H9 (cell line): ENCODE results near the gene SEMA3F. TPM values are rescaled to one million over a fixed set of nuclear protein-coding genes. Genes with fewer than 3 reads are reported as not detected.

Experiments used
- DNase-seq: peaks from one replicate; pipeline ENCODE4 v3.0.0-alpha.2; 2017
- H2AFZ ChIP-seq: one replicate; pipeline ENCODE4 v1.6.1; 2013; ENCODE audit warnings: mild to moderate bottlenecking, low read length, control low read depth, moderate library complexity
- H2AK5ac ChIP-seq: 2 replicates; pipeline ENCODE4 v1.6.1; 2013; ENCODE audit warnings: low read length, control low read depth, mixed read lengths; ENCODE audit not compliant: insufficient read length
- H2BK120ac ChIP-seq: one replicate; pipeline ENCODE4 v1.6.1; 2013; ENCODE audit warnings: low read depth, mild to moderate bottlenecking, low read length, control low read depth, inconsistent platforms; ENCODE audit not compliant: poor library complexity, severe bottlenecking
- H2BK12ac ChIP-seq: 2 replicates; pipeline ENCODE4 v1.6.1; 2013; ENCODE audit warnings: low read length, control low read depth, mixed read lengths, low read depth; ENCODE audit not compliant: insufficient read length
- H2BK15ac ChIP-seq: 2 replicates; pipeline ENCODE4 v1.6.1; 2013; ENCODE audit warnings: low read depth, low read length, control low read depth
- H2BK20ac ChIP-seq: one replicate; pipeline ENCODE4 v1.6.1; 2013; ENCODE audit warnings: low read depth, mild to moderate bottlenecking, low read length, control low read depth, inconsistent platforms; ENCODE audit not compliant: poor library complexity, severe bottlenecking
- H2BK5ac ChIP-seq: 2 replicates; pipeline ENCODE4 v1.6.1; 2013; ENCODE audit warnings: low read length, control low read depth, mixed read lengths; ENCODE audit not compliant: insufficient read length
- H3K14ac ChIP-seq: 2 replicates; pipeline ENCODE4 v1.6.1; 2013; ENCODE audit warnings: low read length, control low read depth; ENCODE audit not compliant: insufficient read depth
- H3K18ac ChIP-seq: 2 replicates; pipeline ENCODE4 v1.6.1; 2013; ENCODE audit warnings: low read depth, mild to moderate bottlenecking, mixed read lengths, low read length, control low read depth; ENCODE audit not compliant: insufficient read length
- H3K23ac ChIP-seq: 2 replicates; pipeline ENCODE4 v1.6.1; 2013; ENCODE audit warnings: low read length, control low read depth, mixed read lengths, low read depth; ENCODE audit not compliant: insufficient read length
- H3K23me2 ChIP-seq: 2 replicates; pipeline ENCODE4 v1.6.1; 2013; ENCODE audit warnings: low read depth, mild to moderate bottlenecking, mixed read lengths, low read length, control low read depth; ENCODE audit not compliant: insufficient read length, poor library complexity, severe bottlenecking
- H3K27ac ChIP-seq: 2 replicates; pipeline ENCODE4 v1.5.1; 2013; ENCODE audit warnings: low read length, control low read depth, mixed read lengths, low read depth; ENCODE audit not compliant: insufficient read length
- H3K27me3 ChIP-seq: 2 replicates; pipeline ENCODE4 v1.6.1; 2013; ENCODE audit warnings: low read length, control low read depth, inconsistent platforms; ENCODE audit not compliant: insufficient read depth
- H3K4ac ChIP-seq: 2 replicates; pipeline ENCODE4 v1.6.1; 2013; ENCODE audit warnings: low read depth, mild to moderate bottlenecking, control low read depth, inconsistent platforms, low read length, moderate library complexity
- H3K4me1 ChIP-seq: 2 replicates; pipeline ENCODE4 v1.6.1; 2013; ENCODE audit warnings: low read length, control low read depth, inconsistent platforms; ENCODE audit not compliant: insufficient read depth
- H3K4me2 ChIP-seq: 2 replicates; pipeline ENCODE4 v1.6.1; 2013; ENCODE audit warnings: low read length, control low read depth, mixed read lengths; ENCODE audit not compliant: insufficient read length, insufficient read depth
- H3K56ac ChIP-seq: 2 replicates; pipeline ENCODE4 v1.6.1; 2013; ENCODE audit warnings: low read depth, mild to moderate bottlenecking, mixed read lengths, low read length, control low read depth; ENCODE audit not compliant: insufficient read length
- H3K79me1 ChIP-seq: 2 replicates; pipeline ENCODE4 v1.6.1; 2013; ENCODE audit warnings: low read depth, mild to moderate bottlenecking, moderate library complexity, low read length, control low read depth, inconsistent platforms; ENCODE audit not compliant: insufficient read depth, poor library complexity, severe bottlenecking
- H3K79me2 ChIP-seq: 2 replicates; pipeline ENCODE4 v1.6.1; 2013; ENCODE audit warnings: low read length, control low read depth, inconsistent platforms; ENCODE audit not compliant: insufficient read depth
- H3K9ac ChIP-seq: 2 replicates; pipeline ENCODE4 v1.6.1; 2013; ENCODE audit warnings: low read length, control low read depth, mixed read lengths; ENCODE audit not compliant: insufficient read length; ENCODE audit errors: extremely low read depth
- H3K9me3 ChIP-seq: one replicate; pipeline ENCODE4 v1.6.1; 2013; ENCODE audit warnings: low read depth, low read length, inconsistent platforms; ENCODE audit not compliant: control insufficient read depth
- H3T11ph ChIP-seq: one replicate; pipeline ENCODE4 v1.6.1; 2013; ENCODE audit warnings: mild to moderate bottlenecking, low read length, control low read depth, inconsistent platforms
- H4K20me1 ChIP-seq: one replicate; pipeline ENCODE4 v1.6.1; 2013; ENCODE audit not compliant: control insufficient read depth, insufficient read length, insufficient read depth
- H4K5ac ChIP-seq: 2 replicates; pipeline ENCODE4 v1.6.1; 2013; ENCODE audit warnings: low read depth, mild to moderate bottlenecking, mixed read lengths, low read length, control low read depth; ENCODE audit not compliant: insufficient read length
- H4K8ac ChIP-seq: replicated peaks from 2 replicates; pipeline ENCODE4 v1.6.1; 2013; ENCODE audit warnings: low read length, control low read depth, mixed read lengths, low read depth; ENCODE audit not compliant: insufficient read length
- H4K91ac ChIP-seq: 2 replicates; pipeline ENCODE4 v1.6.1; 2013; ENCODE audit warnings: low read depth, mild to moderate bottlenecking, moderate library complexity, mixed read lengths, low read length, control low read depth; ENCODE audit not compliant: insufficient read length
- H3K27ac Mint-ChIP-seq, 3 experiments: 2 replicates in 2 of 3; 3 replicates in 1 of 3; pipeline ENCODE4 v1.8.0; 2020 to 2021; ENCODE audit warnings: mixed read lengths in 3 of 3, mild to moderate bottlenecking in 1 of 3, moderate library complexity in 1 of 3
- H3K27me3 Mint-ChIP-seq: 2 replicates; pipeline ENCODE4 v1.8.0; 2021; ENCODE audit warnings: low read depth, mild to moderate bottlenecking, moderate library complexity, mixed read lengths
- H3K36me3 Mint-ChIP-seq, 3 experiments: 2 replicates in 2 of 3; 3 replicates in 1 of 3; pipeline ENCODE4 v1.8.0; 2020 to 2021; ENCODE audit warnings: low read depth in 3 of 3, mixed read lengths in 3 of 3; ENCODE audit not compliant: insufficient read depth in 1 of 3
- H3K4me1 Mint-ChIP-seq, 2 experiments: 2 replicates each; pipeline ENCODE4 v1.8.0; 2020; ENCODE audit warnings: mixed read lengths in 2 of 2
- H3K4me3 Mint-ChIP-seq, 2 experiments: 2 replicates in 1 of 2; 3 replicates in 1 of 2; pipeline ENCODE4 v1.8.0; 2020 to 2021; ENCODE audit warnings: mild to moderate bottlenecking in 2 of 2, mixed read lengths in 2 of 2, moderate library complexity in 1 of 2
- H3K9me3 Mint-ChIP-seq, 2 experiments: 2 replicates in 1 of 2; 3 replicates in 1 of 2; pipeline ENCODE4 v1.8.0; 2020; ENCODE audit warnings: mild to moderate bottlenecking in 2 of 2, mixed read lengths in 2 of 2, moderate library complexity in 1 of 2
- WGBS: extraction: QIAGEN DNeasy Blood & Tissue Kit; methylation state at CpG from one replicate; pipeline ENCODE4 v1.1.7; 2013; ENCODE audit warnings: missing lambda C conversion rate, low lambda C conversion rate, mixed read lengths; ENCODE audit not compliant: insufficient read length; ENCODE audit errors: extremely low coverage; 5-methylcytosine and 5-hydroxymethylcytosine counted together
- total RNA-seq: library from RNA; stranded (reverse); gene quantifications from 2 replicates; pipeline ENCODE4 v1.2.1, GENCODE V29; 2021
- TF ChIP-seq, protein P1 (sequence below): fragments of 200-600 bp; sonication (generic); conservative IDR thresholded peaks from 3 replicates; pipeline ENCODE4 v1.8.0; 2021; ENCODE audit warnings: antibody characterized with exemption, mild to moderate bottlenecking

The SEMA3F gene
- total RNA-seq, 1 experiment from 2014 or later, result 14.3 TPM

DNA sequence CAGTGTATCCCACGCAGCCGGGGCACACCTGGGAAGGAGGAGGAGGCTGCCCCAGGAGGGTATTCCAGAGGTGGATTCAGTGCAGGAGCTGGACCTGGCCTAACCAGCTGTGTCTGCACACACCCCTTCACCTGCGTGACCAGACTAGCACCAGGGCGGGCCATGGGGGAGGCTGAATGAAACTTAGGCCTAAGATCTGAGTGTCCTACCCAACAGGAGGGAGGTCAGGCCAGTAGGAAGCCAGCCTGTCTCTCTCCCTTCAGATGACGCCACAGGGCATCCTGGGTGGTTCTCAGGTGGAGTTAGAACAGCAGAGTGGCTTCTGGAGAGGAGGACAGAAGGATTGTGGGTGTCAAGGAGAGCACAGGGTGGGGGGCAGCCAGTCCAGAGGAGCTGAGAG lies 3.4 kb upstream of the SEMA3F start:
- Mint-ChIP-seq H3K4me1 (peaks cover 42 to 55% of the 10 kb centered on the region in 2 experiments), H3K4me3 (no peak overlapping the region), H3K36me3 (peaks cover 0 to 2% (median 0%) of the 10 kb centered on the region in 3 experiments; a peak in 1 of 7 replicates), H3K27ac (no peak overlapping the region), H3K27me3 (peaks cover 31% of the 10 kb centered on the region), H3K9me3 (no peaks in the 10 kb centered on the region)
- Histone ChIP-seq H3K56ac (no peak overlapping the region), H2BK20ac (no peak overlapping the region), H4K5ac (no peak overlapping the region), H3K27me3 (peaks cover 7% of the 10 kb centered on the region; the same call in 1 of the 2 replicates), H4K20me1 (no peaks in the 10 kb centered on the region), H3K4ac (no peak overlapping the region), H3K18ac (peak overlapping the region; percentile 13), H2BK15ac (no peak overlapping the region), H2AFZ (no peak overlapping the region), H2BK12ac (no peak overlapping the region), H3K9me3 (no peaks in the 10 kb centered on the region), H3K4me1 (peaks cover 3% of the 10 kb centered on the region), H2BK120ac (no peak overlapping the region), H3K23me2 (peaks cover 8% of the 10 kb centered on the region), H3K14ac (no peak overlapping the region), H2AK5ac (no peak overlapping the region), H3T11ph (no peak overlapping the region), H2BK5ac (no peak overlapping the region), H3K4me2 (no peak overlapping the region), H3K9ac (no peak overlapping the region), H3K27ac (no peak overlapping the region), H3K79me2 (no peaks in the 10 kb centered on the region), H4K8ac (no peak overlapping the region), H3K79me1 (no peaks in the 10 kb centered on the region), H4K91ac (no peak overlapping the region), H3K23ac (no peak overlapping the region)
- DNase-seq, result no peak
- TF ChIP-seq, protein P1, sequence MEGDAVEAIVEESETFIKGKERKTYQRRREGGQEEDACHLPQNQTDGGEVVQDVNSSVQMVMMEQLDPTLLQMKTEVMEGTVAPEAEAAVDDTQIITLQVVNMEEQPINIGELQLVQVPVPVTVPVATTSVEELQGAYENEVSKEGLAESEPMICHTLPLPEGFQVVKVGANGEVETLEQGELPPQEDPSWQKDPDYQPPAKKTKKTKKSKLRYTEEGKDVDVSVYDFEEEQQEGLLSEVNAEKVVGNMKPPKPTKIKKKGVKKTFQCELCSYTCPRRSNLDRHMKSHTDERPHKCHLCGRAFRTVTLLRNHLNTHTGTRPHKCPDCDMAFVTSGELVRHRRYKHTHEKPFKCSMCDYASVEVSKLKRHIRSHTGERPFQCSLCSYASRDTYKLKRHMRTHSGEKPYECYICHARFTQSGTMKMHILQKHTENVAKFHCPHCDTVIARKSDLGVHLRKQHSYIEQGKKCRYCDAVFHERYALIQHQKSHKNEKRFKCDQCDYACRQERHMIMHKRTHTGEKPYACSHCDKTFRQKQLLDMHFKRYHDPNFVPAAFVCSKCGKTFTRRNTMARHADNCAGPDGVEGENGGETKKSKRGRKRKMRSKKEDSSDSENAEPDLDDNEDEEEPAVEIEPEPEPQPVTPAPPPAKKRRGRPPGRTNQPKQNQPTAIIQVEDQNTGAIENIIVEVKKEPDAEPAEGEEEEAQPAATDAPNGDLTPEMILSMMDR, result no peak
- WGBS, result no CpG with 5 or more reads among the region's 5 CpGs
